Right lobe of liver (tissue), 6 donors: Measurements from ENCODE around the gene FAM117B. TPM values are rescaled to one million over a fixed set of nuclear protein-coding genes. Genes with fewer than 3 reads are reported as not detected.
"Not testable (repeated sequence)": the region's sequence is repeated elsewhere in the genome, so short reads cannot be mapped to it uniquely, and the experiment has no call there.

Source experiments
- ATAC-seq, 4 donors: fragments of 200-7000 bp; cut with Tn5 transposase; one replicate each; pipeline ENCODE4 v1.9.1; 2020; ENCODE audit warnings: mild to moderate bottlenecking in 4 of 4, moderate library complexity in 4 of 4
- DNase-seq, 3 donors: peaks; one replicate each; pipeline ENCODE4 v3.0.0-alpha.2; 2020
- H3K27ac ChIP-seq, 3 donors: fragments of 200-600 bp; one replicate each; pipeline ENCODE4 v1.8.0; 2022
- H3K27me3 ChIP-seq, 2 donors: fragments of 200-600 bp; one replicate each; pipeline ENCODE4 v1.8.0; 2022
- H3K36me3 ChIP-seq, 4 donors: fragments of 200-600 bp; sonication (generic) in 1 of 4; one replicate each; pipeline versions ENCODE4 v1.5.1 to v1.8.0; 2017 to 2022; ENCODE audit warnings: control low read depth in 1 of 4
- H3K4me1 ChIP-seq, 4 donors: fragments of 200-600 bp; sonication (generic) in 1 of 4; one replicate each; pipeline versions ENCODE4 v1.5.1 to v1.8.0; 2017 to 2022; ENCODE audit warnings: control low read depth in 1 of 4
- H3K4me3 ChIP-seq, 3 donors: fragments of 200-600 bp; one replicate each; pipeline ENCODE4 v1.8.0; 2022
- H3K9me3 ChIP-seq, 4 donors: fragments of 200-600 bp; sonication (generic) in 1 of 4; one replicate each; pipeline versions ENCODE4 v1.5.1 to v1.8.0; 2017 to 2022; ENCODE audit warnings: control low read depth in 1 of 4
- POLR2A ChIP-seq: fragments of 450-650 bp; IDR thresholded peaks from one replicate; pipeline ENCODE4 v1.6.1; 2017; ENCODE audit warnings: antibody characterized with exemption, mild to moderate bottlenecking
- WGBS: methylation state at CpG from one replicate; pipeline ENCODE4 v1.1.6; 2018; ENCODE audit warnings: low coverage, low lambda C conversion rate; ENCODE audit not compliant: insufficient coverage; ENCODE audit errors: missing lambda C conversion rate; 5-methylcytosine and 5-hydroxymethylcytosine counted together
- intact Hi-C, 2 donors: fragments of 100-400 bp; cut with DNase I; formaldehyde crosslinking; loops; one replicate each; pipeline versions ENCODE4 v1.11.2 to v1.14.1; 2022
- total RNA-seq, 6 experiments: library from RNA; depleted of rRNA in 2 of 6; stranded (reverse); fragments of >200 nt in 2 of 6; fragmentation: NEBNext Ultra II Directional in 3 of 6; extraction: Animal tissue kit (Norgen Biotek cat#: 25700) in 3 of 6; gene quantifications; one replicate each; pipeline versions ENCODE4 v1.1.0 to v1.2.4, GENCODE V29; 2016 to 2023
- TF ChIP-seq, protein P1 (sequence below), 4 donors: fragments of 200-600 bp in 3 of 4; fragments of 450-650 bp in 1 of 4; IDR thresholded peaks; one replicate each; pipeline versions ENCODE4 v1.5.1 to v1.8.0; 2016 to 2022; ENCODE audit warnings: antibody characterized with exemption in 4 of 4, mild to moderate bottlenecking in 2 of 4
- donor health status: DM: no; HTN: yes; CAD: no.
- donor health status: DM: no; HTN: no; CAD: no.
- donor health status: DM: no; HTN: no; CAD: no.
- donor health status: DM: no; HTN: yes; CAD: no.
- donor health status: DM: no; HTN: yes; CAD: no.

Gene FAM117B
- total RNA-seq, 6 experiments from 2014 or later = 1.8 to 2.8 (median 2.3) TPM

DNA sequence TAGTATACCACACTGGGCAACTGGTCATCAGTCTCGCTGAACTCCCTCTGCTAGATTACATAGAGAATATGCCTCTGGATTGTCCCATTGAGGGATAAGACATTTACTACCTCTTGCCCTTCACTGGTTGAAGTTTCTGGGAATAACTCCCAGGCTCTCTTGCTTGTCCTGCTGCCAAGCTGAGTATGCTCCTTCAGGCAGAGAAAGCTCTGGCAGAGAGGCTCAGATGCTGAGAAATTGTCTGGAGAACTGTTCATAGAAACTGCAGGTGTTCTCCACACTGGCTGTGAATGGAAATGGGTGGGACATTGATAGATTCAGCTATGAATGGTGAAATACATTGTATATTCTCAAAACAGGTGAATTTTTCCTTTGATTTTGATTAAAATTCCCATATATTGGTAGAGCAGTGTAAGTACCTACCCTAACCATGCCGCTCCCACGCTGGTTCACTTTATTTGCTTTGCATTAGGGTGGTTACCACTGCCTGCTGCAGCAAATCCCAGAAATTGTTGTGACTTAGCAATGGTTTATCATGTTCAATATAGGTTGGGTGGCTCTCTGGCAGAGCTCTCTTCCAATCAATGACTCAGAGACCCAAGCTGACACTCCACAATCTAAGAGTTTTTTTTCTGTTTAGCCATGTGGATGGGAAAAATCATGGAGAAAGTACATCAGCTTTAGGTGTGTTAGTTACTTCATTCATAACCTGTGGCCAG lies 36.7 kb downstream of the FAM117B start:
- Histone ChIP-seq H3K27me3 (no peaks in the 10 kb centered on the region), H3K36me3 (no peaks in the 10 kb centered on the region), H3K9me3 (no peaks in the 10 kb centered on the region), H3K4me1 (no peaks in the 10 kb centered on the region), H3K4me3 (no peak overlapping the region), H3K27ac (no peak overlapping the region)
- WGBS = 100% methylated on average over 3 of the region's 3 CpGs
- ATAC-seq (no peak), DNase-seq (no peak)
- intact Hi-C loops = no loop called here
- TF ChIP-seq POLR2A = no peak
- TF ChIP-seq, protein P1, sequence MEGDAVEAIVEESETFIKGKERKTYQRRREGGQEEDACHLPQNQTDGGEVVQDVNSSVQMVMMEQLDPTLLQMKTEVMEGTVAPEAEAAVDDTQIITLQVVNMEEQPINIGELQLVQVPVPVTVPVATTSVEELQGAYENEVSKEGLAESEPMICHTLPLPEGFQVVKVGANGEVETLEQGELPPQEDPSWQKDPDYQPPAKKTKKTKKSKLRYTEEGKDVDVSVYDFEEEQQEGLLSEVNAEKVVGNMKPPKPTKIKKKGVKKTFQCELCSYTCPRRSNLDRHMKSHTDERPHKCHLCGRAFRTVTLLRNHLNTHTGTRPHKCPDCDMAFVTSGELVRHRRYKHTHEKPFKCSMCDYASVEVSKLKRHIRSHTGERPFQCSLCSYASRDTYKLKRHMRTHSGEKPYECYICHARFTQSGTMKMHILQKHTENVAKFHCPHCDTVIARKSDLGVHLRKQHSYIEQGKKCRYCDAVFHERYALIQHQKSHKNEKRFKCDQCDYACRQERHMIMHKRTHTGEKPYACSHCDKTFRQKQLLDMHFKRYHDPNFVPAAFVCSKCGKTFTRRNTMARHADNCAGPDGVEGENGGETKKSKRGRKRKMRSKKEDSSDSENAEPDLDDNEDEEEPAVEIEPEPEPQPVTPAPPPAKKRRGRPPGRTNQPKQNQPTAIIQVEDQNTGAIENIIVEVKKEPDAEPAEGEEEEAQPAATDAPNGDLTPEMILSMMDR (IDR thresholded peaks at IDR 0.05) = no peak

DNA sequence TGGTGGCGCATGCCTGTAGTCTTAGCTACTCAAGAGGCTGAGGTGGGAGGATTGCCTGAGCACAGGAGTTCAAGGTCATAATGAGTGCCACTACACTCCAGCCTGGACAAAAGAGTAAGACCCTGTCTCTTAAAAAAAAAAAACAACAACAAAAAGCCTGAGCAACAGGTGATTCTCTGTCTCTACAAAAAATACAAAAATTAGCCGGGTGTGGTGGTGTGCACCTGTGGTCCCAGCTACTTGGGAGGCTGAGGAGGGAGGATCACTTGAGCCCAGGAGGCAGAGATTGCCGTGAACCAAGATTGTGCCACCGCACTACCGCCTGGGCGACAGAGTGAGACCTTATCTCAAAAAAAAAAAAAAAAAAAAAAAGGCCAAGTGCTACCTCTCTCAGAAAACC lies 40.3 kb downstream of the FAM117B start:
- H3K4me3 ChIP-seq, H3K27me3 ChIP-seq, DNase-seq, H3K36me3 ChIP-seq, H3K27ac ChIP-seq, H3K4me1 ChIP-seq, H3K9me3 ChIP-seq, intact Hi-C loops, ATAC-seq: not testable (repeated sequence)
- WGBS = 100% methylated on average over 1 of the region's 6 CpGs

DNA sequence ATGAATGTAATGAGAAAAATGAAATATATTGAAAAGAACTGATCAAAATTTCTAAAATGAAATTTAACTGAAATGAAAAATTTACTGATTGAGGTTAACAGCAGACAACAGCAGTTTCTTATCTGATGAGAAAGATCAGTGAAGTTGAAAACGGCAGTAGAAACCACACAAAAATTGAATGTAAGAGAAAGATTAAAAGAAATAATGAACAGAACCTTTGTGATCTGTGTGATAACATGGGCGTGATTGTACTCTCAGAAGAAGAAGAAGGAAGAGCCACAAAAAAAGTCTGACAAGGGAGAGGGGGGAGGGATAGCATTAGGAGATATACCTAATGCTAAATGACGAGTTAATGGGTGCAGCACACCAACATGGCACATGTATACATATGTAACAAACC lies 45.2 kb downstream of the FAM117B start:
- H3K27ac ChIP-seq = no peak overlapping the region
- ATAC-seq = no peak
- intact Hi-C loops = no loop called here

DNA sequence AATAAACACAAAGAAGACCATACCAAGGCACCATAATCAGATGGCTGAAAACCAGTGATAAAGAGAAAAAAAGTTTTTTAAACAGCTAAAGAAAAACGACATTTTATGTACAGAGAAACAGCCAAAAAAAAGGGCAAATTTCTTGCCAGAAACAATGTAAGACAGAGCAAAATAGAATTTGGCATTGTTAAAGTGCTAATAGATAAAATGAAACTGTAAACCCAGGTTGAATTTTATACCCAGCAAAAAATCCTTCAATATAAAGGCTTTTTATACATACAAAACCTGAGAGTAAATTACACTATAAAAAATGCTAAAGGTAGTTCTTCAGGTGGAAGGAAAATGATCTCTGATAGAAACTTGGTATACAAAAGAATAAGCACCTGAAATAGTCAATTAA lies 45.7 kb downstream of the FAM117B start:
- DNase-seq = no peak
- Histone ChIP-seq H3K27ac (no peak overlapping the region), H3K4me1 (no peaks in the 10 kb centered on the region), H3K36me3 (peaks cover 0 to 2% (median 0%) of the 10 kb centered on the region in 4 donors), H3K27me3 (no peaks in the 10 kb centered on the region), H3K4me3 (no peak overlapping the region), H3K9me3 (peaks cover 0 to 5% (median 0%) of the 10 kb centered on the region in 4 donors)
- no peak for ATAC-seq
- intact Hi-C loops = no loop called here
- 73% methylated on average over 1 of the region's 1 CpG for WGBS
- TF ChIP-seq, protein P1 (IDR thresholded peaks at IDR 0.05) = no peak
- no peak for TF ChIP-seq POLR2A

More for the DNA sequence above, 45.2 kb downstream of the FAM117B start:
- no peak for DNase-seq
- H3K4me1 ChIP-seq = no peaks in the 10 kb centered on the region
- no peaks in the 10 kb centered on the region for H3K27me3 ChIP-seq
- no peak overlapping the region for H3K4me3 ChIP-seq
- WGBS = 61% methylated on average over 3 of the region's 3 CpGs
- TF ChIP-seq, protein P1 (IDR thresholded peaks at IDR 0.05) = no peak
- TF ChIP-seq POLR2A = no peak
- H3K9me3 ChIP-seq = peaks cover 0 to 5% (median 0%) of the 10 kb centered on the region in 4 donors
- peaks cover 0 to 2% (median 0%) of the 10 kb centered on the region in 4 donors for H3K36me3 ChIP-seq

DNA sequence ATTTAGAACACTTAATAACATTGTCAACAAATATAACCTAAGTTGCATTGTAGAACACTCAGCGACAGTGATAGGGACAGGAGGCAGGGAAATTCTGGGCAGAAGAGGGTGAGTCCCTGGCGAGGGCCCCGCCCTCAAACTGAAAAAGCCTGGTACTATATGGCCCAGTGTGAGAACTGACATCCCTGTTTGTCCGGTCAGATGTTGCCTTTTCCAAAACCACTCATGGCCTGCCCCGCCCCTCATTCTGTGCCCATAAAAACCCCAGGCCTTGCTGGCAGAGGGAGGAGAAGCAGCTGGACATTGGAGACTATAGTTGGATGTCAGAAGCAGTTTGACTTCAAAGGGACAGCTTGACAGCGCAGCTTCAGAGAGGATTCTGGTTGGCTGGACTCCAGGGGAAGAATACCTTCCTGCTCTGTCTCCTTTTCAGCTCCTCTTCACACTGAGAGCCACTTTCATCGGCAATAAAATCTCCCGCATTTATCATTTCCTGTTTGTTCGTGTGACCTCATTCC lies 47.0 kb downstream of the FAM117B start:
- ATAC-seq = no peak
- intact Hi-C loops = no loop called here
- H3K9me3 ChIP-seq = peaks cover 0 to 5% (median 0%) of the 10 kb centered on the region in 4 donors
- H3K4me3 ChIP-seq = no peak overlapping the region
- H3K4me1 ChIP-seq = no peaks in the 10 kb centered on the region
- peaks cover 0 to 2% (median 0%) of the 10 kb centered on the region in 4 donors for H3K36me3 ChIP-seq
- WGBS = 100% methylated on average over 6 of the region's 9 CpGs
- TF ChIP-seq, protein P1 (IDR thresholded peaks at IDR 0.05) = no peak
- no peak for TF ChIP-seq POLR2A
- H3K27me3 ChIP-seq = no peaks in the 10 kb centered on the region
- no peak for DNase-seq
- H3K27ac ChIP-seq = no peak overlapping the region
